ENCODE measurements around the gene PRM3. TPM values are rescaled to one million over a fixed set of nuclear protein-coding genes. Genes with fewer than 3 reads are reported as not detected.

The PRM3 gene
- polyA plus RNA-seq, 2 of the 4 experiments (the other 2 are of a cell fraction), result not detected

DNA sequence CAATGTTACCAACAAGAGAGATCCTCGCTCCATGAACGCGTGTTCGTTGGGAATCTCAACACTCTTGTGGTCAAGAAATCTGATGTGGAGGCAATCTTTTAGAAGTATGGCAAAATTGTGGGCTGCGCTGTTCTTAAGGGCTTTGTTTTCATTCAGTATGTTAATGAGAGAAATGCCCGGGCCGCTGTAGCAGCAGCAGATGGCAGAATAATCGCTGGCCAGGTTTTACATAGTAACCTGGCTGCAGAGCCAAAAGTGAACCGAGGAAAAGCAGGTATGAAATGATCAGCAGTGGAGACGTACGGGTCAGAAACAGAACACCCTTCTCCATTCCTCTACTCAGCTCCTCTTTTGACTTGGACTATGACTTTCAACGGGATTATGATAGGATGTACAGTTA, 30.8 kb downstream of the PRM3 start:
- H3K4me3 ChIP-seq, result no peak overlapping the region
- ATAC-seq (no peak), DNase-seq (ENCODE audit: low read depth in 1 of 2, low spot score in 1 of 2) (no peak), FAIRE-seq (no peak)
- H3K4me1 ChIP-seq, result no peaks in the 10 kb centered on the region
- 65% methylated on average over 12 of the region's 12 CpGs for WGBS (ENCODE audit: missing lambda C conversion rate)
- ChIA-PET CTCF (interaction anchor here (1.1 to 4.0 kb wide), 2 partner anchors 13 to 67 kb away, joined by 4 to 14 read pairs; partner anchors contain the start of gene SOCS1), POLR2A (no interaction called here)
- TF ChIP-seq, protein P1, sequence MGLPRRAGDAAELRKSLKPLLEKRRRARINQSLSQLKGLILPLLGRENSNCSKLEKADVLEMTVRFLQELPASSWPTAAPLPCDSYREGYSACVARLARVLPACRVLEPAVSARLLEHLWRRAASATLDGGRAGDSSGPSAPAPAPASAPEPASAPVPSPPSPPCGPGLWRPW (IDR thresholded peaks at IDR 0.05), result no peak
- no peak for TF ChIP-seq CBX2 (IDR thresholded peaks at IDR 0.05; ENCODE audit: borderline replicate concordance, low read depth)
- no peak for TF ChIP-seq TP53 (CRISPR knock-in tag; IDR thresholded peaks at IDR 0.05)
- no peak for TF ChIP-seq PBX3 (IDR thresholded peaks at IDR 0.05)
- TF ChIP-seq ELK1 (IDR thresholded peaks at IDR 0.05; ENCODE audit: low read depth, low read length), result no peak
- TF ChIP-seq ZFP36 (IDR thresholded peaks at IDR 0.05; ENCODE audit: borderline replicate concordance, partially characterized antibody), result no peak
- no peak for TF ChIP-seq HOXA7 (CRISPR knock-in tag; IDR thresholded peaks at IDR 0.05)
- TF ChIP-seq CHD4 (IDR thresholded peaks at IDR 0.05; ENCODE audit: borderline replicate concordance), result no peak
- TF ChIP-seq, protein P2, sequence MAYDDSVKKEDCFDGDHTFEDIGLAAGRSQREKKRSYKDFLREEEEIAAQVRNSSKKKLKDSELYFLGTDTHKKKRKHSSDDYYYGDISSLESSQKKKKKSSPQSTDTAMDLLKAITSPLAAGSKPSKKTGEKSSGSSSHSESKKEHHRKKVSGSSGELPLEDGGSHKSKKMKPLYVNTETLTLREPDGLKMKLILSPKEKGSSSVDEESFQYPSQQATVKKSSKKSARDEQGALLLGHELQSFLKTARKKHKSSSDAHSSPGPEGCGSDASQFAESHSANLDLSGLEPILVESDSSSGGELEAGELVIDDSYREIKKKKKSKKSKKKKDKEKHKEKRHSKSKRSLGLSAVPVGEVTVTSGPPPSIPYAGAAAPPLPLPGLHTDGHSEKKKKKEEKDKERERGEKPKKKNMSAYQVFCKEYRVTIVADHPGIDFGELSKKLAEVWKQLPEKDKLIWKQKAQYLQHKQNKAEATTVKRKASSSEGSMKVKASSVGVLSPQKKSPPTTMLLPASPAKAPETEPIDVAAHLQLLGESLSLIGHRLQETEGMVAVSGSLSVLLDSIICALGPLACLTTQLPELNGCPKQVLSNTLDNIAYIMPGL (CRISPR knock-in tag; IDR thresholded peaks at IDR 0.05; ENCODE audit: borderline replicate concordance), result no peak
- TF ChIP-seq HOXB13 (CRISPR knock-in tag; IDR thresholded peaks at IDR 0.05; ENCODE audit: low read depth), result no peak
- no peak for TF ChIP-seq MAZ (IDR thresholded peaks at IDR 0.05; ENCODE audit: borderline replicate concordance, low read depth, low read length)
- TF ChIP-seq CEBPB (IDR thresholded peaks at IDR 0.05), result no peak
- no peak for TF ChIP-seq POLR2AphosphoS2 (conservative IDR thresholded peaks at IDR 0.05; ENCODE audit: low read length)
- no peak for TF ChIP-seq KDM1A (IDR thresholded peaks at IDR 0.05; ENCODE audit: low read depth)
- no peak for TF ChIP-seq FOXS1 (CRISPR knock-in tag; IDR thresholded peaks at IDR 0.05)
- no peak for TF ChIP-seq SREBF2 (IDR thresholded peaks at IDR 0.05)
- no peak for TF ChIP-seq POLR2A (IDR thresholded peaks at IDR 0.05; ENCODE audit: low read length)
- no peaks in the 10 kb centered on the region for H3K9me3 ChIP-seq
- no peak overlapping the region for H3K27ac ChIP-seq
- H3K4me2 ChIP-seq, result no peak overlapping the region

GRCh38 chr16:11241480-11242204, 31.8 kb downstream of the PRM3 start:
- TF ChIP-seq TP53 (CRISPR knock-in tag; IDR thresholded peaks at IDR 0.05) (no peak), NPAS2 (CRISPR knock-in tag; IDR thresholded peaks at IDR 0.05; ENCODE audit: borderline replicate concordance) (no peak), RARB (CRISPR knock-in tag; IDR thresholded peaks at IDR 0.05) (no peak), ZSCAN20 (CRISPR knock-in tag; IDR thresholded peaks at IDR 0.05) (no peak), MAFK (IDR thresholded peaks at IDR 0.05; ENCODE audit: partially characterized antibody) (no peak), FOSL2 (IDR thresholded peaks at IDR 0.05) (no peak), FOSL2 (CRISPR knock-in tag; IDR thresholded peaks at IDR 0.05) (no peak), RNF2 (IDR thresholded peaks at IDR 0.05; ENCODE audit: borderline replicate concordance, low read depth) (no peak), MAX (IDR thresholded peaks at IDR 0.05) (no peak), HEYL (CRISPR knock-in tag; IDR thresholded peaks at IDR 0.05) (no peak), JUNB (IDR thresholded peaks at IDR 0.05) (no peak), FOSB (CRISPR knock-in tag; IDR thresholded peaks at IDR 0.05) (no peak), MAZ (IDR thresholded peaks at IDR 0.05; ENCODE audit: borderline replicate concordance, low read depth, low read length) (no peak), KDM1A (IDR thresholded peaks at IDR 0.05; ENCODE audit: low read depth) (no peak), RFX5 (IDR thresholded peaks at IDR 0.05) (no peak), PBX3 (IDR thresholded peaks at IDR 0.05) (no peak), CBX2 (IDR thresholded peaks at IDR 0.05; ENCODE audit: borderline replicate concordance, low read depth) (no peak), MYC (IDR thresholded peaks at IDR 0.05; ENCODE audit: borderline replicate concordance, low read length) (no peak), CEBPB (IDR thresholded peaks at IDR 0.05) (no peak)
- TF ChIP-seq, protein P3, sequence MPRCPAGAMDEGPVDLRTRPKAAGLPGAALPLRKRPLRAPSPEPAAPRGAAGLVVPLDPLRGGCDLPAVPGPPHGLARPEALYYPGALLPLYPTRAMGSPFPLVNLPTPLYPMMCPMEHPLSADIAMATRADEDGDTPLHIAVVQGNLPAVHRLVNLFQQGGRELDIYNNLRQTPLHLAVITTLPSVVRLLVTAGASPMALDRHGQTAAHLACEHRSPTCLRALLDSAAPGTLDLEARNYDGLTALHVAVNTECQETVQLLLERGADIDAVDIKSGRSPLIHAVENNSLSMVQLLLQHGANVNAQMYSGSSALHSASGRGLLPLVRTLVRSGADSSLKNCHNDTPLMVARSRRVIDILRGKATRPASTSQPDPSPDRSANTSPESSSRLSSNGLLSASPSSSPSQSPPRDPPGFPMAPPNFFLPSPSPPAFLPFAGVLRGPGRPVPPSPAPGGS (IDR thresholded peaks at IDR 0.05), result no peak
- no peaks in the 10 kb centered on the region for H3K9me3 ChIP-seq
- ATAC-seq (no peak), FAIRE-seq (no peak), DNase-seq (ENCODE audit: low read depth in 1 of 2, low spot score in 1 of 2) (no peak)
- ChIA-PET CTCF (interaction anchor here (1.1 to 4.0 kb wide), 2 partner anchors 14 to 66 kb away, joined by 4 to 14 read pairs; partner anchors contain the start of gene SOCS1), POLR2A (no interaction called here)
- no peak overlapping the region for H3K4me3 ChIP-seq
- H3K4me2 ChIP-seq, result no peak overlapping the region
- WGBS (ENCODE audit: missing lambda C conversion rate), result 71% methylated on average over 5 of the region's 5 CpGs
- no peak overlapping the region for H3K27ac ChIP-seq
- no peaks in the 10 kb centered on the region for H3K4me1 ChIP-seq

Data from A549 (cell line).